DOHH2 (cell line): ENCODE data around the gene WFDC1.

Experiments
- H3F3A ChIP-seq: fragments of 200-600 bp; sonication (generic), shearing (Covaris generic); 2 replicates; pipeline ENCODE4 v1.6.0; 2016; ENCODE audit warnings: antibody characterized with exemption, mild to moderate bottlenecking; ENCODE audit not compliant: control insufficient read depth, insufficient read depth
- H3K27ac ChIP-seq: fragments of 200-600 bp; sonication (generic); 2 replicates; pipeline ENCODE4 v1.5.1; 2014; ENCODE audit warnings: low read depth, mild to moderate bottlenecking, low read length, moderate library complexity
- H3K27me3 ChIP-seq: fragments of 200-600 bp; sonication (generic); 2 replicates; pipeline ENCODE4 v1.6.1; 2014; ENCODE audit warnings: mild to moderate bottlenecking, low read length, mixed read lengths; ENCODE audit not compliant: control insufficient read depth
- H3K36me3 ChIP-seq: fragments of 200-600 bp; sonication (generic); 2 replicates; pipeline ENCODE4 v1.6.1; 2014; ENCODE audit warnings: mild to moderate bottlenecking, low read length, moderate library complexity, mixed read lengths; ENCODE audit not compliant: control insufficient read depth
- H3K4me1 ChIP-seq: fragments of 200-600 bp; sonication (generic); 2 replicates; pipeline ENCODE4 v1.6.1; 2014; ENCODE audit warnings: mild to moderate bottlenecking, low read length, mixed read lengths; ENCODE audit not compliant: control insufficient read depth
- H3K4me2 ChIP-seq: fragments of 200-600 bp; sonication (generic); 2 replicates; pipeline ENCODE4 v1.6.0; 2014; ENCODE audit warnings: mild to moderate bottlenecking, low read length, moderate library complexity
- H3K4me3 ChIP-seq: fragments of 200-600 bp; sonication (generic); 2 replicates; pipeline ENCODE4 v1.5.1; 2014; ENCODE audit warnings: mild to moderate bottlenecking, low read length, mixed read lengths
- H3K79me2 ChIP-seq: fragments of 200-600 bp; sonication (generic); 2 replicates; pipeline ENCODE4 v1.6.1; 2014; ENCODE audit warnings: mild to moderate bottlenecking, low read length, mixed read lengths; ENCODE audit not compliant: control insufficient read depth
- H3K9me2 ChIP-seq: fragments of 200-600 bp; sonication (generic); replicated peaks from 2 replicates; pipeline ENCODE4 v1.6.1; 2014; ENCODE audit warnings: mild to moderate bottlenecking, low read length, mixed read lengths; ENCODE audit not compliant: control insufficient read depth
- H3K9me3 ChIP-seq: fragments of 200-600 bp; sonication (generic); 2 replicates; pipeline ENCODE4 v1.6.1; 2014; ENCODE audit warnings: antibody characterized with exemption, low read length, mixed read lengths; ENCODE audit not compliant: control insufficient read depth, insufficient read depth
- H4K20me1 ChIP-seq: fragments of 200-600 bp; sonication (generic); 2 replicates; pipeline ENCODE4 v1.6.0; 2014; ENCODE audit warnings: low read depth, mild to moderate bottlenecking, antibody characterized with exemption, low read length, moderate library complexity; ENCODE audit not compliant: control insufficient read depth, insufficient read depth
- EZH2phosphoT487 ChIP-seq: fragments of 200-600 bp; sonication (generic); IDR thresholded peaks from 2 replicates; pipeline ENCODE4 v1.6.1; 2017; ENCODE audit warnings: borderline replicate concordance, mild to moderate bottlenecking, antibody characterized with exemption, low read length, moderate library complexity, mixed read lengths
- TF ChIP-seq, protein P1 (sequence below): fragments of 200-600 bp; sonication (generic); IDR thresholded peaks from one replicate; pipeline ENCODE4 v1.5.1; 2014; ENCODE audit warnings: antibody characterized with exemption, mild to moderate bottlenecking, low read depth, low read length; ENCODE audit not compliant: poor library complexity, severe bottlenecking

The WFDC1 gene

DNA sequence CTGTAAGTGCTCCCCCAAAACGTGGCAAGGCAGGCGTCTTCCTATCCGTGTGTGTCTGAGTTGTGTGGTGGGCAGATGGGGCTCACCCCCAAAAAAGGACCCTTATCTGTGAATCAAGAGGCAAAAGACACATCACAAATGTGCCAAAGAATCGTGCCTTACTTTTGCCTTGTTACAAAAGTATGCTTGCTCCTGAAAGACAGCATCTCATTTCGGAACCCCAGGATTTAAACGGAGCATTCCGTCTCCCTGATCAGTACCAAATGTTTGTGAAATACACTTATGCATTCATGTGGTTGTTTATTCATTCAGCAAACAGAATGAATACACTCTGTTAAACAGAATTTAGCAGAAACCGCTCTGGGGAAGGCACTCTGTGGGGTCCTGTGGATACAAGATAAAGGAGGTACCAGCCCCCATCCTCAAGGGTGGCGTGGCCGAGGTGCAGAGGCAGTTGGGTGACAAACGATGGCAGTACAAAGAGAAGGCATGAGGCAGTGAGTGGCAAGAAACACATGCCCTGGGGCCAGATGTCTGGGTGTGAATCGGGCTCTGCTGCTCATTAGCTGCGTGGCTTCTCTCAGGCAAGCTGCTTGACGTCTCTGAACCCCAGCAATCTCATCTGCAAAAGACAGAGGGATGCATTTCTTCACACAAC is 654 bp downstream of the WFDC1 start:
- Histone ChIP-seq H3K4me3 (no peak overlapping the region), H3K4me1 (no peaks in the 10 kb centered on the region), H3K9me3 (no peaks in the 10 kb centered on the region), H4K20me1 (no peaks in the 10 kb centered on the region), H3K79me2 (no peaks in the 10 kb centered on the region), H3F3A (no peaks in the 10 kb centered on the region), H3K27me3 (peaks cover 11% of the 10 kb centered on the region), H3K27ac (no peak overlapping the region), H3K9me2 (no peaks in the 10 kb centered on the region), H3K36me3 (no peaks in the 10 kb centered on the region), H3K4me2 (no peak overlapping the region)
- no peak for TF ChIP-seq EZH2phosphoT487
- TF ChIP-seq, protein P1, sequence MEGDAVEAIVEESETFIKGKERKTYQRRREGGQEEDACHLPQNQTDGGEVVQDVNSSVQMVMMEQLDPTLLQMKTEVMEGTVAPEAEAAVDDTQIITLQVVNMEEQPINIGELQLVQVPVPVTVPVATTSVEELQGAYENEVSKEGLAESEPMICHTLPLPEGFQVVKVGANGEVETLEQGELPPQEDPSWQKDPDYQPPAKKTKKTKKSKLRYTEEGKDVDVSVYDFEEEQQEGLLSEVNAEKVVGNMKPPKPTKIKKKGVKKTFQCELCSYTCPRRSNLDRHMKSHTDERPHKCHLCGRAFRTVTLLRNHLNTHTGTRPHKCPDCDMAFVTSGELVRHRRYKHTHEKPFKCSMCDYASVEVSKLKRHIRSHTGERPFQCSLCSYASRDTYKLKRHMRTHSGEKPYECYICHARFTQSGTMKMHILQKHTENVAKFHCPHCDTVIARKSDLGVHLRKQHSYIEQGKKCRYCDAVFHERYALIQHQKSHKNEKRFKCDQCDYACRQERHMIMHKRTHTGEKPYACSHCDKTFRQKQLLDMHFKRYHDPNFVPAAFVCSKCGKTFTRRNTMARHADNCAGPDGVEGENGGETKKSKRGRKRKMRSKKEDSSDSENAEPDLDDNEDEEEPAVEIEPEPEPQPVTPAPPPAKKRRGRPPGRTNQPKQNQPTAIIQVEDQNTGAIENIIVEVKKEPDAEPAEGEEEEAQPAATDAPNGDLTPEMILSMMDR = no peak

DNA sequence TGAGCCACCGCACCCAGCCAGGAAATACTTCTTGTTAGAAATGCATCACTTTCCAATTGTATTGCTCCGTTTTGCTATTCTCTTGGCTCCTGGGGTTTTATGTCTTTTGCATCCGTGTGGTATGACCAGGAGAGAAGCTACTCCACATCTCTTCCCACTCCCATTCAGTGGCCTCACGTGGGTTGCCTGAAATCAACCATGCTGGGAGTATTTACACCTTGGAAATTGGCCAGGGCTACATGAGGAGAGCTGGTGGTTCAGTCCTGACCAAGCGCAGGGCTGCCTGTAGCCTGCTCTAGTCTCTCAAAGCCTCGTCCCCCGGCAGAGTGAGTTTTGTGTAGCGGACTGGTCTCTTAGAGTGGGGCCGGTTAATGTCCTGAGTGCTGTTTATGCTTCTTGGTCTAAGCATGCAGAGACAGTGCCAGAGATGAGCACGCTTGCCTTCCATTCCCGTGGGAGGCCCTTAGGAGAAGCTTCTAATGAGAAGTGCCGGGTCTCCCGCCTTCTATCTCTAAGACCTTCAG is 3.8 kb downstream of the WFDC1 start:
- Histone ChIP-seq H4K20me1 (no peaks in the 10 kb centered on the region), H3K27ac (no peak overlapping the region), H3K9me3 (no peaks in the 10 kb centered on the region), H3K4me2 (no peak overlapping the region), H3K36me3 (no peaks in the 10 kb centered on the region), H3K9me2 (no peaks in the 10 kb centered on the region), H3K4me1 (no peaks in the 10 kb centered on the region), H3K4me3 (no peak overlapping the region), H3K79me2 (no peaks in the 10 kb centered on the region), H3F3A (no peaks in the 10 kb centered on the region), H3K27me3 (peaks cover 11% of the 10 kb centered on the region)
- TF ChIP-seq, protein P1 = no peak
- TF ChIP-seq EZH2phosphoT487 = no peak

DNA sequence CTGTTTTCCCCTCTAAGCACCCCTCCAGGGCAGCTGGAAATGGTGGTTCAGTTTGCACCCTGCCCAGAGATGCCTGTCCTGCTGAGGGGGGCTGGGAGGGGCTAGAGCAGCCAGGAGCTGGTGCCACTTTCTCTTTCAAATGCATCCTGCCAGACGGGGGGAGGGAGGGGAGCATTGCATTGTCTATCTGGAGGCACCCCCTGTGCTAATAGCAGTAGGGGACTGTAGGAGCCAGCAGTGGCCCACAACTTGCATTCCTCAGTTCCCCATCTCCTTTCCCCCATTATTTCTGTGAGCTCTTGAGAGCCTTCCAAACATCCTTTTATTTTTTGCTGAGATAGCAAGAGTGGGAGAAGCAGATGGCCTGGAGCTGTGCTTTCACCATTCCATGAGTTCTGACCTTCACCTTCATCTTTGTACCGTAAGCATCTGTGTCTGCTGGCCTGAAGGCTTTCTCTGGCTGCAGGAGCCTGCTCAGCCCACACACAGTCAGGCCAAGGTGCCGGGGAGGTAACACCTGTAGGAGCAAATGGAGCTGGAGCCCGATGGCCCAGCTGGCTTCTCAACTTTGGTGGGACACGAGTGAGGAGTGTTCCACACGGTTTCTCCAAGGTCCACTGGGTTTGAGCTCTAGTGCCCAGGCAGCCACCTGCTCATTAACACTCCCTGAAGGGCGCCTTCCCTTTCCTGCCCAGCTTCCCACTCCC is 5.2 kb downstream of the WFDC1 start:
- Histone ChIP-seq H3K79me2 (no peaks in the 10 kb centered on the region), H4K20me1 (no peaks in the 10 kb centered on the region), H3K27ac (no peak overlapping the region), H3K4me1 (no peaks in the 10 kb centered on the region), H3K4me3 (no peak overlapping the region), H3F3A (no peaks in the 10 kb centered on the region), H3K36me3 (no peaks in the 10 kb centered on the region), H3K9me2 (no peaks in the 10 kb centered on the region), H3K27me3 (0 out of 2 replicates have a peak, but pooled peaks cover 3% of the 10 kb centered on the region), H3K4me2 (no peak overlapping the region), H3K9me3 (no peaks in the 10 kb centered on the region)
- no peak for TF ChIP-seq EZH2phosphoT487
- TF ChIP-seq, protein P1 = no peak
